ENCODE measurements around the gene AGFG1.

AGFG1 gene

GRCh38 chr2:227471924-227472264 lies at the start of gene AGFG1:
Gene AGFG1 (plus strand): TSS chr2:227472156. CDS start chr2:227472422, 266 bp downstream.
- peak; percentile 84 to 91 for DNase-seq

- DNase-seq = no peak
Measured at GRCh38 chr2:227423656-227424499, 48.1 kb upstream of the AGFG1 start.

- no peak for DNase-seq
Measured at GRCh38 chr2:227428731-227429285, 43.1 kb upstream of the AGFG1 start.

GRCh38 chr2:227430639-227431038 lies 41.3 kb upstream of the AGFG1 start:
- no peak for DNase-seq

- no peak for DNase-seq
Measured at GRCh38 chr2:227433171-227433570, 38.8 kb upstream of the AGFG1 start.

- DNase-seq = no peak
Measured at GRCh38 chr2:227436436-227437174, 35.4 kb upstream of the AGFG1 start.

GRCh38 chr2:227439214-227439613 lies 32.7 kb upstream of the AGFG1 start:
- DNase-seq = no peak

- no peak for DNase-seq
Measured at GRCh38 chr2:227442639-227443038, 29.3 kb upstream of the AGFG1 start.

- DNase-seq = no peak
Measured at GRCh38 chr2:227443889-227444568, 27.9 kb upstream of the AGFG1 start.

GRCh38 chr2:227447606-227448005 lies 24.4 kb upstream of the AGFG1 start:
- no peak for DNase-seq

GRCh38 chr2:227450311-227450841 lies 21.6 kb upstream of the AGFG1 start:
- DNase-seq = no peak

- no peak for DNase-seq
Measured at GRCh38 chr2:227450926-227451654, 20.9 kb upstream of the AGFG1 start.

GRCh38 chr2:227451655-227451992 lies 20.3 kb upstream of the AGFG1 start:
- no peak for DNase-seq

- DNase-seq = no peak
Measured at GRCh38 chr2:227453810-227454209, 18.1 kb upstream of the AGFG1 start.

- DNase-seq = no peak
Measured at GRCh38 chr2:227454323-227454860, 17.6 kb upstream of the AGFG1 start.

- no peak for DNase-seq
Measured at GRCh38 chr2:227455200-227455599, 16.8 kb upstream of the AGFG1 start.

- no peak for DNase-seq
Measured at GRCh38 chr2:227456102-227456501, 15.9 kb upstream of the AGFG1 start.

GRCh38 chr2:227456772-227457171 lies 15.2 kb upstream of the AGFG1 start:
- no peak for DNase-seq

- DNase-seq = peak; percentile 45 to 66
Measured at GRCh38 chr2:227460070-227460485, 11.9 kb upstream of the AGFG1 start.

- DNase-seq = no peak
Measured at GRCh38 chr2:227460833-227461232, 11.1 kb upstream of the AGFG1 start.

- no peak for DNase-seq
Measured at GRCh38 chr2:227461811-227462461, 10.0 kb upstream of the AGFG1 start.

All from CD4-positive, alpha-beta T cell treated with Interferon alpha-2 for 1 hour (primary cell).